ENCODE results near the gene CLPTM1L.

GRCh38 chr5:1385395-1386273, 40.7 kb upstream of the CLPTM1L start:
- TF ChIP-seq CTCF (conservative IDR thresholded peaks at IDR 0.05; ENCODE audit: low read length): no peak
- TF ChIP-seq EZH2phosphoT487 (IDR thresholded peaks at IDR 0.05; ENCODE audit: borderline replicate concordance): no peak

Measured in Loucy (cell line).